ENCODE results near the gene PTPRD. TPM values are rescaled to one million over a fixed set of nuclear protein-coding genes. Genes with fewer than 3 reads are reported as not detected.

Gene PTPRD
- total RNA-seq, 1 donor from 2014 or later: 15.6 TPM

DNA sequence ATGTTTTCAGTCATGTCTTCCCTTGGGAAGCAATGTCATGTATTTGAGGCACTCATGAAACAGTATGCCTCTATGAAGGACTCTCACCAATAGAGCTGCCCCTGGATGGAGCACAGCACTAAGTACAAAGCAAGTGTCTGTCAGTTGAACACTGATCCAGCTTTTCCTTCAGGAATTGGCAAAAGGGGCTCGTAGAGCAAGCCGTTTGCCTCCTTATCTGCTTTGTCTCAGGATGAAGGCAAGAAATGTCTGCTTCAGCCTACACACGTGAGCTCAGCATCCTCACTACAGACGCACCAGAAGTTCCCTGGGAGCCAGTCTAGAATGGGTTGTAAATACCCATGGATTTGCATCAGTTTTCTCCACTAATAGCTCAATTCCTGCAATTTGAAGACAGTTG lies 2070.3 kb downstream of the PTPRD start:
- Histone ChIP-seq H3K36me3 (no peaks in the 10 kb centered on the region), H3K27ac (replicated peaks) (no peak overlapping the region), H3K4me1 (no peaks in the 10 kb centered on the region), H3K27me3 (ENCODE audit: low read depth) (no peaks in the 10 kb centered on the region), H3K9me3 (replicated peaks) (peaks cover 5% of the 10 kb centered on the region), H3K4me3 (no peak overlapping the region)
- intact Hi-C loops (cut with micrococcal nuclease): no loop called here
- TF ChIP-seq, protein P1, sequence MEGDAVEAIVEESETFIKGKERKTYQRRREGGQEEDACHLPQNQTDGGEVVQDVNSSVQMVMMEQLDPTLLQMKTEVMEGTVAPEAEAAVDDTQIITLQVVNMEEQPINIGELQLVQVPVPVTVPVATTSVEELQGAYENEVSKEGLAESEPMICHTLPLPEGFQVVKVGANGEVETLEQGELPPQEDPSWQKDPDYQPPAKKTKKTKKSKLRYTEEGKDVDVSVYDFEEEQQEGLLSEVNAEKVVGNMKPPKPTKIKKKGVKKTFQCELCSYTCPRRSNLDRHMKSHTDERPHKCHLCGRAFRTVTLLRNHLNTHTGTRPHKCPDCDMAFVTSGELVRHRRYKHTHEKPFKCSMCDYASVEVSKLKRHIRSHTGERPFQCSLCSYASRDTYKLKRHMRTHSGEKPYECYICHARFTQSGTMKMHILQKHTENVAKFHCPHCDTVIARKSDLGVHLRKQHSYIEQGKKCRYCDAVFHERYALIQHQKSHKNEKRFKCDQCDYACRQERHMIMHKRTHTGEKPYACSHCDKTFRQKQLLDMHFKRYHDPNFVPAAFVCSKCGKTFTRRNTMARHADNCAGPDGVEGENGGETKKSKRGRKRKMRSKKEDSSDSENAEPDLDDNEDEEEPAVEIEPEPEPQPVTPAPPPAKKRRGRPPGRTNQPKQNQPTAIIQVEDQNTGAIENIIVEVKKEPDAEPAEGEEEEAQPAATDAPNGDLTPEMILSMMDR (IDR thresholded peaks at IDR 0.05; ENCODE audit: borderline replicate concordance): no peak
- no peak for DNase-seq

GRCh38 chr9:8539681-8540197 lies 2073.1 kb downstream of the PTPRD start:
- TF ChIP-seq, protein P1 (IDR thresholded peaks at IDR 0.05; ENCODE audit: borderline replicate concordance): no peak
- intact Hi-C loops (cut with micrococcal nuclease): no loop called here
- Histone ChIP-seq H3K4me1 (no peaks in the 10 kb centered on the region), H3K27me3 (ENCODE audit: low read depth) (no peaks in the 10 kb centered on the region), H3K4me3 (no peak overlapping the region), H3K27ac (replicated peaks) (no peak overlapping the region), H3K9me3 (replicated peaks) (peaks cover 5% of the 10 kb centered on the region), H3K36me3 (no peaks in the 10 kb centered on the region)
- DNase-seq: no peak

- TF ChIP-seq, protein P1 (IDR thresholded peaks at IDR 0.05; ENCODE audit: borderline replicate concordance): no peak
- Histone ChIP-seq H3K9me3 (replicated peaks) (peaks cover 5% of the 10 kb centered on the region), H3K4me1 (no peaks in the 10 kb centered on the region), H3K36me3 (no peaks in the 10 kb centered on the region), H3K27ac (replicated peaks) (no peak overlapping the region), H3K27me3 (ENCODE audit: low read depth) (no peaks in the 10 kb centered on the region), H3K4me3 (no peak overlapping the region)
- DNase-seq: no peak
- intact Hi-C loops (cut with micrococcal nuclease): no loop called here
Observed at GRCh38 chr9:8536845-8537244, 2076.0 kb downstream of the PTPRD start.

GRCh38 chr9:8534828-8535227 lies 2078.0 kb downstream of the PTPRD start:
- TF ChIP-seq, protein P1 (IDR thresholded peaks at IDR 0.05; ENCODE audit: borderline replicate concordance): no peak
- intact Hi-C loops (cut with micrococcal nuclease): no loop called here

GRCh38 chr9:8533681-8534080 lies 2079.1 kb downstream of the PTPRD start:
- H3K27me3 ChIP-seq (ENCODE audit: low read depth): no peaks in the 10 kb centered on the region
- no peak overlapping the region for H3K27ac ChIP-seq (replicated peaks)
- H3K9me3 ChIP-seq (replicated peaks): peaks cover 5% of the 10 kb centered on the region
- H3K36me3 ChIP-seq: no peaks in the 10 kb centered on the region
- DNase-seq: no peak
- no peaks in the 10 kb centered on the region for H3K4me1 ChIP-seq
- TF ChIP-seq, protein P1 (IDR thresholded peaks at IDR 0.05; ENCODE audit: borderline replicate concordance): no peak
- intact Hi-C loops (cut with micrococcal nuclease): no loop called here
- no peak overlapping the region for H3K4me3 ChIP-seq

More at GRCh38 chr9:8534828-8535227, 2078.0 kb downstream of the PTPRD start:
- Histone ChIP-seq H3K27me3 (ENCODE audit: low read depth) (no peaks in the 10 kb centered on the region), H3K27ac (replicated peaks) (no peak overlapping the region), H3K4me1 (no peaks in the 10 kb centered on the region), H3K36me3 (no peaks in the 10 kb centered on the region), H3K4me3 (no peak overlapping the region), H3K9me3 (replicated peaks) (peaks cover 5% of the 10 kb centered on the region)
- DNase-seq: no peak
